Hematopoietic multipotent progenitor cell (in vitro differentiated cells): ENCODE measurements around the gene GPR39. TPM values are rescaled to one million over a fixed set of nuclear protein-coding genes. Genes with fewer than 3 reads are reported as not detected.

Experiments
- DNase-seq, 3 donors: peaks; one replicate each; pipeline ENCODE4 v3.0.0-alpha.2; 2011 to 2015; ENCODE audit warnings: low read depth in 2 of 3, low spot score in 2 of 3
- total RNA-seq: library from RNA; depleted of rRNA; stranded (reverse); fragments of >200 nt; gene quantifications from one replicate; pipeline ENCODE4 v1.2.3, GENCODE V29; 2012

The GPR39 gene
- total RNA-seq, 1 donor: under 0.01 TPM

GRCh38 chr2:132557694-132558093 is 141.1 kb downstream of the GPR39 start:
- DNase-seq: no peak

DNA sequence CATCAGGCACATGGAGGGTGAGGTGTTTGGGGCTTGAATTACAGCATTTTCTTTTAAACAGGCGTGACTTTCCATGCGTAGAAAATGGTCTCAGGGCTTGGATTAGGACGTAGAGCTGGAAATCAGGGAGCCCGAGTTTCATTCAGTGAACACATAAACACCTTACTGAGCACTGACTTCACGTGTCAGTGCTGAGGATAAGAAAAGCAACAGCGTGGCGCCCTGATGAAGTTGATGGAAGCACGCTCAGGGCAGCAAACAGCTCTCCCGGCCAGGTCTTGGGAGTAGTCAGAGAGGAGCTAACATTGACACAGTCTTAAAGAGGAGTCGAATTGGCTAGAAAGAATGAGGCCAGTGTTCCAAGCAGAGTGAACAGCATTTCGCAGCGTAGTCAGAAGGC is 142.7 kb downstream of the GPR39 start:
- no peak for DNase-seq

- DNase-seq: no peak
These were observed 143.3 kb downstream of the GPR39 start for GRCh38 chr2:132559921-132560320.

DNA sequence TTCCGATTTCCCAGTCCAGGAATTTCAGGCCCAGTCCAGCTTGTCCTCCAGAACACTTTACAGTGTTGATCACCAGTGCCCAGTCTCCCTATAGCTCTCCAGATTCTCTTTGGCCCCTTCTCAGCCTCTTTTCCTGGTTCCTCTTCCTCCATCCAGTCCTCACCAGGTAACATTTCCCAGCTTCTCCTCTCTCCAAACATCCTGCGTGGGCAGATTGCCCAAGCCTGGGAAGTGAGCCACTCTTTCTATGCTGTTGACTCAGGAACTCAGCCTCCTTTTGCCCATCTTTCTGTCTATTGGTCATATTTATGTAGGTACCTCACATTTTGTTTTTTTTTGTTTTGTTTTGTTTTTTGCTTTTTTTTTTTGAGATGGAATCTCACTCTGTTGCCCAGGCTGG is 144.0 kb downstream of the GPR39 start:
- no peak for DNase-seq

GRCh38 chr2:132562245-132562644 is 145.6 kb downstream of the GPR39 start:
- DNase-seq: no peak

DNA sequence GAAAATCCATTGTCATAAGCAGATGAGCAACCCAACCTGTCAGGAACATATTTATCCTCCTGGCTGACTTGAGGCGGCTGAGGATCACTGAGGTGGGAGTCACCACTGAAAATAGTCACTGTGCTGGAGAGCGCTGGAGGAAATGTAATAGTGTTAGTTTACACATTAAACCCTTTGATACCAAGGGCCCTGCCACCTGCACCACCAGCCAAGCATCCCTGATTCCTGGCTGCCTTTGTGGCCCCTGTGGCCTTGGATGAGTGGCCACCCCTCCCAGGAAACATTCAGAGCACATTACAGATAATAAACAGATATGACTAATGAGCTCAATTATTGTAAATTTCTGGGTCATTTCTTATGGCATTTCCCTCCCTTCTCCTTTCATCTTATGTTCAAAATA is 147.5 kb downstream of the GPR39 start:
- DNase-seq: no peak

DNA sequence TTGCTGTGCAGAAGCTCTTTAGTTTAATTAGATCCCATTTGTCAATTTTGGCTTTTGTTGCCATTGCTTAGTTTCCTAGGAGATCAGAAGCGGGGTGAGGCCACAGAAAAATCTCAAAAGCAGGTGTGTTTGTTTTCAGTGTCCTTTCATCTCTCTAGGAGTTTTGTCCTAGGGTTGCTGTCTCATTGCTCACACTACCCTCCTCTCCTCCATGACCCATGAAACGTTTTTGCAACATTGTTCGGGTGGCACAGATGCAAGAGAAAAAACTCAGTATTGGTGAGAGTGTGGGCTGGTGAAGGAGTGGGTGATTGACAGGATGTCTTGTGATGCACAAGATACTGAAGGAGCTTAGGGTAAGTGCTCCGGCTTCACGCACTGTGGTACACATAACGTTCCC is 149.8 kb downstream of the GPR39 start:
- no peak for DNase-seq

- DNase-seq: no peak
These were observed 151.1 kb downstream of the GPR39 start for GRCh38 chr2:132567682-132568081.

- DNase-seq: no peak
These were observed 152.1 kb downstream of the GPR39 start for GRCh38 chr2:132568656-132569055.

GRCh38 chr2:132573444-132574007 is 156.9 kb downstream of the GPR39 start:
- no peak for DNase-seq

DNA sequence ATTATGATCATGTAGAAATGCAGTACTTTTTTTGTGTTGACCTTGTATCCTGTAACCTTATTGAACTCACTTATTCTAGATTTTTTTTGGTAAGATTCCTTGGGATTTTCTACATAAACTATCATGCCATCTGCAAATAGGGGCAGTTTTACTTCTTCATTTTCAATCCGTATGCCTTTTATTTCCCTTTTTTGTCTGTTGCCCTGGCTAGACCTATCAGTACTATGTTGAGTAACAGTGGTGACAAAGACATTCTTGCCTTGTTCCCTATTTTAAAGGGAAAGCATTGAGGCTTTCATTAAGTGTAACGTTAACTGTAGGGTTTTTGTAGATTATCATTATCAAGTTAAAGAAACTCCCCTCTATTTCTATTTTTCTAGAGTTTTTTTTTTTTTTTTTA is 161.1 kb downstream of the GPR39 start:
- DNase-seq: peak in 1 of 3 donors; percentile 33

- DNase-seq: no peak
These were observed 165.0 kb downstream of the GPR39 start for GRCh38 chr2:132581591-132581990.

DNA sequence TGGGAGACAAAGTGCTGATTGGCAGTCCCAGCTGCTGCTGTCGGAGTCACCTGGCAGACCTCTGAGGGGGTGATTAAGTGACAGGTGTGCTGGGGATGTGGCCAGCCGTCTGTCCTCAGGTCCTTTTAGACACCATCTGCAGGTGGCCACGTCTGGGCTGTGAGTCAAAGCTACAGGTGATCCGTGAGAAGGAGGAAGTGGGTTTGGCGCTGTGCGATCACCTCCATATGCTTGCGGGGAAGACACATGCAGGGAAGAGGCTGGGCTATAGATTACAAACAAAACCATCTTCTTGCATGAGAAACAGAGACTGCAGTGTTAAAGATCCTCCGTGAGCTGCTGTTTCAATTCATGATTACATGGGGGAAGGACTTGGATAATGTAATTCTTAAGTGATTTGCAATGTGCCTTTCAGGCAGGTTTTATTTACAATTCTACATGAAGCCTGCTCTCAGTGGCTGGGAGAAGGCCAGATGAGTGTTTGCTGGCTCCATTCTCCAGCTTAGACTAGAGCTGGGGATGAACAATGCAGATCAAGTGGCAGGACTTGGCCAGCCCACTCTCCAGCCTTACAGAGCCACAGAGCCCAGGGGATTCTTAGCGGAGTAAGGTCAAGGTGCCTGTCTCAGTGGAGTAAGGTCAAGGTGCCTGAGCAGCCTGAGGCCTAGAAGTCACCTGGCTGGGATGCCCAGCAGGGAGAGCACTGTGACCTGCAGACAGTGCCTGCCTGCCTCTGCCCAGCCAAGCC is 165.6 kb downstream of the GPR39 start:
- no peak for DNase-seq

DNA sequence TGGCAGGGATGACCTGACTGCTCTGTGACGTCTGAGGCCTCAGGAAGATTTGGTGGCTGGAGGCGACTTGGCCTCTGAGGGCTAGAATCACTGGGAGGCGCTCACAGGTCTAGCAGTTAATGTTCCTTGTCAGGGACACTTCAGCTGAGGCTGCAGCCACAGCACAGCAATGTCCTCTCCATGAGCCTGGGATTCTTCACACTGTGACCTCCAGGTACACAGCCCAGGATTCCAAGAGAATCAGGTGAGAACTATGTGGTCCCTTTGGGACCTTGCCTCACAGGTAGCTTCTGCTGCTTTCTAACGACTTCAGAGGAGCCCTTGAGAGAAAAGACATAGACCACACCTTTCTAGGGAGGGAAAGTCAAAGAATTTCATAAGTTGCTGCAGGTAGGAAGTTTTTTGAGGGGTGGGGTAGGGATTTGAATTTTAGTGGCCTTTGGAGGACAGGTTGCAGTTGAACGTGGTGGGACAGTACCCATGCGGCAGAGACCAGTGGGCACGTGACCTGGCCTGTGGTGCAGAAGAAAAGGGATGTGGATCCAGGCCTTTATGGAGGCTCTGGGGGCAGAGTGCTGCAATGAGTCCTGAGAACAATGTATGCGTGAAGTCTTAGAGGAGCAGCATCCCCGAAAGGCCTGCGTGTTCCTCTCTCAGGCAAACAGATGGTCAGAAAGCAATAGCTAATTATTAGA is 167.2 kb downstream of the GPR39 start:
- no peak for DNase-seq

GRCh38 chr2:132584976-132585817 is 168.6 kb downstream of the GPR39 start:
- no peak for DNase-seq

DNA sequence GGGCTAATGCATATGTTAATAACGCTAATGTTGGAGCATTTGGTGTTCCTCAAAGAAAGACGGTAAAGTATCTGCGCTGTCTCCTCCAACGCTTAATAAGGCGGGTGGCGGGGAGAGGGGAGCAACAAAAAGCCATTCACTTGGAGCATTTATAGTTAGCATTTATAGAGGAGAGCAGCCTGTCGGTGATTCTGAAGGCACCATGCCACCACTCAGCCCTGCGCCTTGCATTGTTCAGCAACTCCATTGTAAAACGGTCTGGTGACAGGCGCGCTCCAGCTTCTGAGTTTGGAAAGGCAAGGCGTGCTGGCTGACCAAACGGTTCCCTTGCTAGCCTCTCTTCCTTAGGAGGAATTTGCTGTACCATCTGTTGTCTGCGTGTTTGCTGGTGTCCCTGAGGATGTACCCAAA is 169.5 kb downstream of the GPR39 start:
- DNase-seq: no peak

DNA sequence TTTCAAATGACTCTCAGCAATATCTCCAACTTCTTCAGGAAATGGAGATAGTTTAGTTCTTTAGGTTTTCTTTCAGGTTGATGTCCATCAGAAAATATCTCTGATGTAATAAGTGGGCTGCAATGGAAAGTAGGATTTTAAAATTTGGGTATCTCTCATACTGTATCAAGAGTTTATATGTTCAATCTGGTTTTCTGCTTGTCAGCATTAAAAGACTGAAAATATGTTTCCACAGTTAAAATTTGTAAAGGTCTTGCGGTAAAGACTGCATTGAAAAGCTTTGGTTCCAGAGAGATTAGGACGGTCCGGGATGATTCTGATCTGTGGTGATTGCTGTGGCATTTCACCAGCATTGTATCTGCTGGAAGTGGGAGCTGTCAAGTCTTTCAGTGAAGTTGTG is 170.2 kb downstream of the GPR39 start:
- no peak for DNase-seq

DNA sequence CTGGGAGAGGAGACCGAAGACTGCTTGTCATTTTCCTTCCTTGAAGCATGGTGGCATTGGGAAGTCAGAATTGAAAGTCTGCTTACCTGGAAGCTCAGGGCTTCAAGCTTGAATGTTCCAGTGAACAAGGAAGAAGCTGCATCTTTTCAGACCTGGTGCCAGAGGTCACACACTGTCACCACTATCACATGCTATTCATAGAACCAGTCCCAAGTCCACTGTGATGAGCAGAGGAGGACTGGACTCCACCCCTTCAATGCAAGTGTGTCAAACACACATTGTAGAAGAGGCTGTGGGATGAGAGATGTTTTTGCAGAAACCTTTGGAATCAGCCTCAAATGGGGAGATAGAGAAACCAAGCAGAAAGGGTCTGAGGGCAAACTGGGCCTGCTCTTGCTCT is 172.0 kb downstream of the GPR39 start:
- no peak for DNase-seq

- no peak for DNase-seq
These were observed 172.7 kb downstream of the GPR39 start for GRCh38 chr2:132589111-132589830.

GRCh38 chr2:132589966-132590365 is 173.4 kb downstream of the GPR39 start:
- DNase-seq: no peak

DNA sequence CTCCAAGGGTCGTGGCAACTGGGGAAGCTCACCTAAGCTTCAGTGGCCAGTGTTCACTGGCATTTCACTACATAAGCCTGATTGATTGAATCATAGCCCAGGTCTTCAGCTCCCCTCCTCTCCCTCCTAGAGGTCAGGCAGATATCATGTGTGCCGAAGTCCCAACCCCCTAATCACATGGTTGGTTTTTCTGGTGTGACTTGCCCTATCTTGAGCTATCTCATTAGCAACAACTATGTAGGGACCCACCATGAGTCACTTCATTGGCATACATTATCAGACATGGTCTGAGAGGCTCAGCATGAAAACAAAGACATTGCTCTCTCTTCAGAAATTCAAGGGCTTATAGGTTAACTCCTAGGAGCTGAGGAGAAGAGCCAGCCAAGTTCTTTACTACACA is 176.6 kb downstream of the GPR39 start:
- DNase-seq: no peak
